ENCODE results near the gene TMEM175. TPM values are rescaled to one million over a fixed set of nuclear protein-coding genes. Genes with fewer than 3 reads are reported as not detected.

TMEM175 gene
- total RNA-seq, 2 donors from 2014 or later: 26.5 to 39.5 TPM

- no peaks in the 10 kb centered on the region for H3K9me3 ChIP-seq
- H3K36me3 ChIP-seq: peaks cover 33% of the 10 kb centered on the region
- ATAC-seq (ENCODE audit: insufficient number of reproducible peaks, low FRiP score, low read depth) (no peak), DNase-seq (ENCODE audit: low spot score) (no peak)
- H3K27ac ChIP-seq: no peak overlapping the region
- H3K27me3 ChIP-seq (replicated peaks; ENCODE audit: insufficient read depth): no peaks in the 10 kb centered on the region
- H3K4me1 ChIP-seq (ENCODE audit: control insufficient read depth in 1 of 2, low read depth in 2 of 2): no peaks in the 10 kb centered on the region
- TF ChIP-seq CTCF (IDR thresholded peaks at IDR 0.05): no peak
- H3K4me3 ChIP-seq: no peak overlapping the region
Measured at GRCh38 chr4:907691-908425, 24.4 kb upstream of the TMEM175 start.

GRCh38 chr4:909131-909571 lies 23.1 kb upstream of the TMEM175 start:
- no peak overlapping the region for H3K27ac ChIP-seq
- H3K9me3 ChIP-seq: no peaks in the 10 kb centered on the region
- H3K4me1 ChIP-seq (ENCODE audit: control insufficient read depth in 1 of 2, low read depth in 2 of 2): no peaks in the 10 kb centered on the region
- ATAC-seq (ENCODE audit: insufficient number of reproducible peaks, low FRiP score, low read depth) (no peak), DNase-seq (ENCODE audit: low spot score) (no peak)
- H3K36me3 ChIP-seq: peaks cover 30% of the 10 kb centered on the region
- no peaks in the 10 kb centered on the region for H3K27me3 ChIP-seq (replicated peaks; ENCODE audit: insufficient read depth)
- TF ChIP-seq CTCF (IDR thresholded peaks at IDR 0.05): no peak
- no peak overlapping the region for H3K4me3 ChIP-seq

GRCh38 chr4:909821-910220 lies 22.4 kb upstream of the TMEM175 start:
- TF ChIP-seq CTCF (IDR thresholded peaks at IDR 0.05): no peak
- peaks cover 30% of the 10 kb centered on the region for H3K36me3 ChIP-seq
- no peak overlapping the region for H3K4me3 ChIP-seq
- DNase-seq (ENCODE audit: low spot score) (no peak), ATAC-seq (ENCODE audit: insufficient number of reproducible peaks, low FRiP score, low read depth) (no peak)
- H3K27me3 ChIP-seq (replicated peaks; ENCODE audit: insufficient read depth): no peaks in the 10 kb centered on the region
- no peak overlapping the region for H3K27ac ChIP-seq
- no peaks in the 10 kb centered on the region for H3K4me1 ChIP-seq (ENCODE audit: control insufficient read depth in 1 of 2, low read depth in 2 of 2)
- H3K9me3 ChIP-seq: no peaks in the 10 kb centered on the region

- TF ChIP-seq CTCF (IDR thresholded peaks at IDR 0.05): no peak
- H3K27ac ChIP-seq: no peak overlapping the region
- DNase-seq (ENCODE audit: low spot score) (no peak), ATAC-seq (ENCODE audit: insufficient number of reproducible peaks, low FRiP score, low read depth) (no peak)
- peaks cover 30% of the 10 kb centered on the region for H3K36me3 ChIP-seq
- H3K4me1 ChIP-seq (ENCODE audit: control insufficient read depth in 1 of 2, low read depth in 2 of 2): no peaks in the 10 kb centered on the region
- no peaks in the 10 kb centered on the region for H3K9me3 ChIP-seq
- H3K4me3 ChIP-seq: no peak overlapping the region
- no peaks in the 10 kb centered on the region for H3K27me3 ChIP-seq (replicated peaks; ENCODE audit: insufficient read depth)
Measured at GRCh38 chr4:910366-911091, 21.7 kb upstream of the TMEM175 start.

GRCh38 chr4:911221-911751 lies 21.0 kb upstream of the TMEM175 start:
- Histone ChIP-seq H3K9me3 (no peaks in the 10 kb centered on the region), H3K36me3 (peaks cover 30% of the 10 kb centered on the region), H3K4me1 (ENCODE audit: control insufficient read depth in 1 of 2, low read depth in 2 of 2) (peaks cover 0 to under 1% of the 10 kb centered on the region in 2 donors), H3K4me3 (no peak overlapping the region), H3K27ac (no peak overlapping the region), H3K27me3 (replicated peaks; ENCODE audit: insufficient read depth) (no peaks in the 10 kb centered on the region)
- ATAC-seq (ENCODE audit: insufficient number of reproducible peaks, low FRiP score, low read depth) (no peak), DNase-seq (ENCODE audit: low spot score) (no peak)
- no peak for TF ChIP-seq CTCF (IDR thresholded peaks at IDR 0.05)

All from thoracic aorta (tissue), 2 donors.